Skeletal muscle tissue (tissue), 4 donors: ENCODE measurements around the gene PPP4R3A. TPM values are rescaled to one million over a fixed set of nuclear protein-coding genes. Genes with fewer than 3 reads are reported as not detected.
"Not testable (repeated sequence)": the region's sequence is repeated elsewhere in the genome, so short reads cannot be mapped to it uniquely, and the experiment has no call there.

Experiments used
- H3K27ac ChIP-seq: one replicate; pipeline ENCODE4 v1.7.0; 2013; ENCODE audit warnings: mild to moderate bottlenecking, low read depth, low read length, inconsistent platforms
- H3K27me3 ChIP-seq, 3 donors: one replicate each; pipeline ENCODE4 v1.7.0; 2013; ENCODE audit warnings: low read length in 3 of 3; ENCODE audit not compliant: control insufficient read depth in 3 of 3, insufficient read depth in 3 of 3
- H3K36me3 ChIP-seq, 3 donors: one replicate each; pipeline ENCODE4 v1.7.0; 2013; ENCODE audit warnings: low read length in 3 of 3; ENCODE audit not compliant: control insufficient read depth in 3 of 3, insufficient read depth in 3 of 3
- H3K4me1 ChIP-seq, 3 donors: one replicate each; pipeline ENCODE4 v1.7.0; 2013; ENCODE audit warnings: low read length in 3 of 3, mild to moderate bottlenecking in 3 of 3; ENCODE audit not compliant: control insufficient read depth in 3 of 3, insufficient read depth in 3 of 3
- H3K4me3 ChIP-seq, 3 donors: one replicate each; pipeline ENCODE4 v1.7.0; 2013; ENCODE audit warnings: low read length in 3 of 3
- H3K9ac ChIP-seq, 3 donors: one replicate each; pipeline ENCODE4 v1.7.0; 2013; ENCODE audit warnings: low read length in 3 of 3, mild to moderate bottlenecking in 3 of 3, moderate library complexity in 2 of 3, low read depth in 1 of 3
- H3K9me3 ChIP-seq, 3 donors: one replicate each; pipeline ENCODE4 v1.7.0; 2013; ENCODE audit warnings: low read length in 3 of 3; ENCODE audit not compliant: control insufficient read depth in 3 of 3
- total RNA-seq: library from RNA; depleted of rRNA; stranded (reverse); fragments of >200 nt; gene quantifications from one replicate; pipeline ENCODE4 v1.2.3, GENCODE V29; 2014
- donor health status: Osteomylitis.

The PPP4R3A gene
- 75.2 TPM for total RNA-seq

GRCh38 chr14:91510171-91511042 lies at the start of gene PPP4R3A:
Gene PPP4R3A (minus strand): TSS chr14:91510310. CDS start chr14:91509647, 663 bp downstream.
- H3K4me1 ChIP-seq = peaks cover 14 to 22% (median 19%) of the 10 kb centered on the region in 3 donors

GRCh38 chr14:91555531-91555930 lies 45.4 kb upstream of the PPP4R3A start:
- no peaks in the 10 kb centered on the region for H3K9me3 ChIP-seq
- H3K4me3 ChIP-seq = no peak overlapping the region
- H3K27me3 ChIP-seq = peaks cover 0 to 8% (median 0%) of the 10 kb centered on the region in 3 donors
- no peaks in the 10 kb centered on the region for H3K36me3 ChIP-seq
- no peak overlapping the region for H3K9ac ChIP-seq
- H3K27ac ChIP-seq = no peak overlapping the region
- no peaks in the 10 kb centered on the region for H3K4me1 ChIP-seq

More at GRCh38 chr14:91510171-91511042, at the start of gene PPP4R3A:
- H3K27me3 ChIP-seq = no peaks in the 10 kb centered on the region
- peaks cover 0 to 4% (median 0%) of the 10 kb centered on the region in 3 donors for H3K36me3 ChIP-seq
- H3K9me3 ChIP-seq = no peaks in the 10 kb centered on the region
- H3K4me3 ChIP-seq = peak within 1 kb of the TSS; percentile 73 to 96 (median 88)
- peak within 1 kb of the TSS; percentile 94 to 97 (median 97) for H3K9ac ChIP-seq
- H3K27ac ChIP-seq = peak within 1 kb of the TSS; percentile 99

GRCh38 chr14:91554535-91555332 lies 44.6 kb upstream of the PPP4R3A start:
- no peaks in the 10 kb centered on the region for H3K36me3 ChIP-seq
- H3K9me3 ChIP-seq = no peaks in the 10 kb centered on the region
- H3K9ac ChIP-seq = no peak overlapping the region
- H3K4me3 ChIP-seq = no peak overlapping the region
- H3K27ac ChIP-seq = no peak overlapping the region
- no peaks in the 10 kb centered on the region for H3K4me1 ChIP-seq
- H3K27me3 ChIP-seq = peaks cover 0 to 8% (median 0%) of the 10 kb centered on the region in 3 donors

- no peaks in the 10 kb centered on the region for H3K36me3 ChIP-seq
These were observed 38.0 kb upstream of the PPP4R3A start for GRCh38 chr14:91548108-91548507.

GRCh38 chr14:91545946-91546716 lies 36.0 kb upstream of the PPP4R3A start:
- Histone ChIP-seq H3K27ac (no peak overlapping the region), H3K9me3 (no peaks in the 10 kb centered on the region), H3K27me3 (no peaks in the 10 kb centered on the region), H3K4me3 (no peak overlapping the region), H3K4me1 (no peaks in the 10 kb centered on the region), H3K36me3 (no peaks in the 10 kb centered on the region), H3K9ac (no peak overlapping the region)

More at GRCh38 chr14:91548108-91548507, 38.0 kb upstream of the PPP4R3A start:
- Histone ChIP-seq H3K4me3 (no peak overlapping the region), H3K4me1 (no peaks in the 10 kb centered on the region), H3K27ac (no peak overlapping the region), H3K9me3 (no peaks in the 10 kb centered on the region), H3K27me3 (no peaks in the 10 kb centered on the region), H3K9ac (no peak overlapping the region)

- Histone ChIP-seq H3K4me1 (no peaks in the 10 kb centered on the region), H3K4me3 (no peak overlapping the region), H3K27ac (no peak overlapping the region)
These were observed 35.1 kb upstream of the PPP4R3A start for GRCh38 chr14:91545204-91545603.

GRCh38 chr14:91536327-91536726 lies 26.2 kb upstream of the PPP4R3A start:
- Histone ChIP-seq H3K4me1 (no peaks in the 10 kb centered on the region), H3K36me3 (no peaks in the 10 kb centered on the region), H3K27me3 (peaks cover 0 to 3% (median 0%) of the 10 kb centered on the region in 3 donors), H3K27ac (no peak overlapping the region), H3K9me3 (no peaks in the 10 kb centered on the region), H3K4me3 (no peak overlapping the region), H3K9ac (no peak overlapping the region)

More at GRCh38 chr14:91545204-91545603, 35.1 kb upstream of the PPP4R3A start:
- no peaks in the 10 kb centered on the region for H3K36me3 ChIP-seq
- H3K27me3 ChIP-seq = no peaks in the 10 kb centered on the region
- no peak overlapping the region for H3K9ac ChIP-seq
- no peaks in the 10 kb centered on the region for H3K9me3 ChIP-seq

- H3K27me3 ChIP-seq, H3K9ac ChIP-seq: not testable (repeated sequence)
These were observed 23.9 kb upstream of the PPP4R3A start for GRCh38 chr14:91534059-91534458.

GRCh38 chr14:91533623-91534022 lies 23.5 kb upstream of the PPP4R3A start:
- Histone ChIP-seq H3K36me3 (no peaks in the 10 kb centered on the region), H3K9me3 (no peaks in the 10 kb centered on the region), H3K27ac (no peak overlapping the region), H3K27me3 (peaks cover 0 to 3% (median 0%) of the 10 kb centered on the region in 3 donors), H3K4me3 (no peak overlapping the region), H3K4me1 (no peaks in the 10 kb centered on the region), H3K9ac (no peak overlapping the region)

More at GRCh38 chr14:91534059-91534458, 23.9 kb upstream of the PPP4R3A start:
- not testable (repeated sequence) for H3K36me3 ChIP-seq, H3K9me3 ChIP-seq, H3K27ac ChIP-seq, H3K4me1 ChIP-seq, H3K4me3 ChIP-seq
